Measurements from ENCODE around the gene SMARCC1. TPM values are rescaled to one million over a fixed set of nuclear protein-coding genes. Genes with fewer than 3 reads are reported as not detected.

Gene SMARCC1
- total RNA-seq, 1 experiment from 2014 or later, result 84.2 TPM

DNA sequence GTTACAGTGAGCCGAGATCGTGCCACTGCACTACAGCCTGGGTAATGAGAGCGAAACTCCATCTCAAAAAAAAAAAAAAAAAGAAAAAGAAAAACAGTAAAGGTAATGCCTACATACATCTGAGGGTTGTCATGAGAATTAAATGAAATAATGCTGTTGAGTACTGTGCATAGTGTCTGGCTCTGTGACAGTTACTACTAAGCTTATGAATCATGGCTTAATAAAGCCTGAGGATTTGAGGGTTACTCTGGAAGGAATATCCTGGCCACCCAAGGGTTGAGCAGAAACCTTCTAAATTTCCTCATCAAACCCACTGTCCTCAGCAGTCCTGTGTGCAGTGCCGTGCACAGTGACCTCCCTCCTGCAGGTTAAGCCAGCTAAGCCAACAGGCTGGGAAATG, 241.4 kb downstream of the SMARCC1 start:
- BruUV-seq (replicated peaks), result no TSS peak
- POLR2A ChIA-PET, result interaction anchor here (0.8 kb wide), 1 partner anchor 184 kb away, joined by 4 read pairs; no protein-coding TSS in a partner anchor
- H3K9me3 ChIP-seq (ENCODE audit: control insufficient read depth, insufficient read depth, low read depth, low read length), result no peaks in the 10 kb centered on the region

DNA sequence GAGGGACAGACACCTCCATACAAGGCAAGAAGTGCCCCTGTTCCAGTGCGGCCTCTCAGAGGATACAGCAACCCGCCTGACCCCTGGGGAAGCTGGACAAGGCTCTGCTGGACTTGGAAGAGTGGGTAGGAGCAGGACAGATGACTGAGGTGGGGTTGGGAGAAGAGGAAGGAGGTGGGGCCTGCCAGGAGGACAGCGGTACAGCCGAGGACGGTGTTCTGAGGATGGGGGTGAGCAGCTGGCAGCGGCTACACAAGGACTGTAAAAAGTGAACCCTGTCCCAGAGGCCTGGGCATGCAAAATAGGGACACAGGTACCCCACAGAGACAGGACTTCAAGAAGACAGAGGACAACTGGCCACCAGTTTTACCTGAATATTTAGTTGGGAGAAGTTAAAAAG, 244.7 kb downstream of the SMARCC1 start:
- DNase-seq (ENCODE audit: low read depth, low spot score) (no peak), ATAC-seq (0 out of 2 replicates have a peak, but pooled peaks have one; percentile 21)
- no peaks in the 10 kb centered on the region for H3K4me1 ChIP-seq (ENCODE audit: control insufficient read depth, insufficient read depth, low read length)
- TF ChIP-seq POLR2AphosphoS5 (IDR thresholded peaks at IDR 0.05; ENCODE audit: low read depth, low read length), result no peak
- TF ChIP-seq SIN3A (IDR thresholded peaks at IDR 0.05; ENCODE audit: borderline replicate concordance, insufficient read depth, low read depth, low read length), result no peak
- no peak for TF ChIP-seq CTCF (IDR thresholded peaks at IDR 0.05)
- no peak for TF ChIP-seq REST (IDR thresholded peaks at IDR 0.05; ENCODE audit: insufficient read depth in 1 of 2, low read depth in 2 of 2, low read length in 1 of 2)
- no peak for TF ChIP-seq TCF7L2 (IDR thresholded peaks at IDR 0.05; ENCODE audit: low read depth, low read length)
- H3K9me3 ChIP-seq (ENCODE audit: control insufficient read depth, insufficient read depth, low read depth, low read length), result no peaks in the 10 kb centered on the region
- H3K36me3 ChIP-seq (ENCODE audit: control insufficient read depth, insufficient read depth, low read length), result no peaks in the 10 kb centered on the region
- ChIA-PET CTCF (no interaction called here), POLR2A (no interaction called here)
- H3K4me3 ChIP-seq (ENCODE audit: low read depth in 2 of 2, low read length in 2 of 2), result no peak overlapping the region
- no TSS peak for BruUV-seq (replicated peaks)
- no peaks in the 10 kb centered on the region for H3K27me3 ChIP-seq (ENCODE audit: control insufficient read depth, insufficient read depth, low read length)
- intact Hi-C loops (cut with micrococcal nuclease; ENCODE audit: unreplicated experiment) (no loop called here), in situ Hi-C loops (cut with HindIII; ENCODE audit: low pct_unique_long_range_greater_than_20kb, low sequenced_read_pairs) (no loop called here)
- H3K27ac ChIP-seq (ENCODE audit: low read length), result no peak overlapping the region

More for the DNA sequence above, 241.4 kb downstream of the SMARCC1 start:
- Histone ChIP-seq H3K27ac (ENCODE audit: low read length) (no peak overlapping the region), H3K4me3 (ENCODE audit: low read depth in 2 of 2, low read length in 2 of 2) (no peak overlapping the region), H3K4me1 (ENCODE audit: control insufficient read depth, insufficient read depth, low read length) (no peaks in the 10 kb centered on the region), H3K27me3 (ENCODE audit: control insufficient read depth, insufficient read depth, low read length) (no peaks in the 10 kb centered on the region), H3K36me3 (ENCODE audit: control insufficient read depth, insufficient read depth, low read length) (no peaks in the 10 kb centered on the region)
- ATAC-seq (no peak), DNase-seq (ENCODE audit: low read depth, low spot score) (no peak)
- TF ChIP-seq POLR2AphosphoS5 (IDR thresholded peaks at IDR 0.05; ENCODE audit: low read depth, low read length) (no peak), SIN3A (IDR thresholded peaks at IDR 0.05; ENCODE audit: borderline replicate concordance, insufficient read depth, low read depth, low read length) (no peak), CTCF (IDR thresholded peaks at IDR 0.05) (no peak), TCF7L2 (IDR thresholded peaks at IDR 0.05; ENCODE audit: low read depth, low read length) (no peak), REST (IDR thresholded peaks at IDR 0.05; ENCODE audit: insufficient read depth in 1 of 2, low read depth in 2 of 2, low read length in 1 of 2) (no peak)
- intact Hi-C loops (cut with micrococcal nuclease; ENCODE audit: unreplicated experiment), result no loop called here
- CTCF ChIA-PET, result no interaction called here
- in situ Hi-C loops (cut with HindIII; ENCODE audit: low pct_unique_long_range_greater_than_20kb, low sequenced_read_pairs), result no loop called here

All from Panc1 (cell line).